Smooth muscle cell of bladder (primary cell): Measurements from ENCODE around the gene CXorf65. TPM values are rescaled to one million over a fixed set of nuclear protein-coding genes. Genes with fewer than 3 reads are reported as not detected.

Source experiments
- total RNA-seq: library from RNA; depleted of rRNA; stranded (reverse); fragments of >200 nt; gene quantifications from 2 replicates; pipeline ENCODE4 v1.2.3, GENCODE V29; 2014

The CXorf65 gene
- not detected in 2 replicates for total RNA-seq

DNA sequence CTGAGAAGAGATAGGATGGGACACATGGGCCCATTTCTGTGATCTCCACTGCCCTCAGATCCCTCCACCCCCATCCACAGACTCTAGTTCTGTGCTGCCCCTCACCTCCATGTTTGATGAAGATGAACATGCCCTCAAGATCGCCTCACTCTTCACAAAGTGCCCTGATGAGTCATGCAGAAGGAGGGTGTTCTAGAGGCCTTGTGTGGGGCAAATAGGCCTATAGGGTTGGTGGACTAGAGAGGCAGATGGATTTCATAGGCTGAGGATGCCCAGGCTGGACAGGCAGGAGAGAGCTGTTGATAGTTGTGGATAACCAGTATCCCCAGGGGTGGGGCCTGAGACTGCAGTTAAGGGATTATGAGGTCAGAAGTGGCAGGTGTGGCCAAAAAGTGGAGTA lies at the start of gene CXorf65:
TSS of gene CXorf65 (minus strand) at position 314 of the 400 bp plus-strand sequence. CDS start at position 130, 184 bp downstream.

DNA sequence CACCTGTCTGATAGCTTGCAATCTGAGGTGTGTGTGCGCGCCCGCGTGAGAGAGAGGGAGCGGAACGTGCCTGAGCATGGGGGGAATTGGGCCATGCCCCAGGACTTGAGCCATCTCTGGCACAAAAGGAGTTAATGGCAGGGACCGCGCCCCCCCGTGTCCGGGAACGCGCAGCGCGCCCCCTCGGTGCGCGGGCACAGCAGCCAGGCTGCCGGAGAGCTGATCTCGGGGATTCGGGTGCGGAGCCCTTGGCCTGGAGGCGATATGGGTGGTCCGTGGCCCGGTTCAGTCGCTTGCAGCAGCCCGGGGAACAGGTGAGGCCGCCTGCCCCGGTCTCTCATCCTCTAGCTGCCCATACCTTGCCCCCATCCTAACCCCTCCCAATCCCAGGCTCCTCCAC lies 38.1 kb upstream of the CXorf65 start, which contains the start of gene NLGN3:
TSS of gene NLGN3 (plus strand) at position 191 of the 400 bp plus-strand sequence. CDS start 2,909 bp downstream, outside the sequence.

DNA sequence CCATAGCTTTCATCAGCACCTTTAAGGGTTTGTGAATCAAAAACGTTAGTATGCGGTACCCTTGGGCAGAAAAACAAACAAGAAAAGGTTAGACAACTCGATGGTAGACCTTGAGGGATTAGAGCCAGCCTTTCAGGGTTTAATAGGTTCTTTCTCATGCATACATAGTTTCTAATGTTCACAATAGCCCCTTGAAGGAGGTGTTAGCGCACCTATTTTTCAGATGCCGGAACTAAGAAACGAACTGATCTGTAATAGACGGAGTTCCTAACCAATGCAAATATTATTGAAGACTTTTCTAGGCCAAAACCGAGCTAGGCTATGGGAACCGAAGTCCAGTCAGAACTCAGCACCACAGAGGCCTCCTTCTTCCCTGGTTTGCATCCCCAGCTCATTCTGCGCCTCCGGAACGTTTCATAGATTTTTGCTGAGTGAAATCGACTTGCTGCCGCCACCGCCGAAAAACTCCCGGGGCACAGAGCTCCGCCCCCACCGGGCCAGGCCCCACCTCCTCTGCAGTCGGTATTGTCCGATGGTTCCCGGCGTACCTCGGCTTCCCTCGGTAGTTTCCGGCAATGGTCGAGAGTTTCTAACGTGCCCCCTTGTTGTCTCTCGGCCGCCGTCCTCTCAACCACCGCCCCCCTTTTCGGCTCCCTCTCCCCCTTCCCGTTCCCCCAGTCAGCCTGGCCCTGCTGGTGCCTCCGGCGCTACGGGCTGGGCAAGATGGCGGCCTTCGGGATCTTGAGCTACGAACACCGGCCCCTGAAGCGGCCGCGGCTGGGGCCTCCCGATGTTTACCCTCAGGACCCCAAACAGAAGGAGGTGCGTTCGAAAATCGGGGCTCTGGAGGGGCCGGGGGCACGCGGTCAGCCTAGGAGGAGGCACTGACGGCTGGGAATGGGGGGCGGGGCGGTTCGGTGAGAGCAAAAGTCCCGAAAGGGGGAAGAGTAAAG lies 11.8 kb upstream of the CXorf65 start, which contains the start of gene MED12:
TSS of gene MED12 (plus strand) at position 565 of the 953 bp plus-strand sequence. CDS start at position 724, 159 bp downstream.

DNA sequence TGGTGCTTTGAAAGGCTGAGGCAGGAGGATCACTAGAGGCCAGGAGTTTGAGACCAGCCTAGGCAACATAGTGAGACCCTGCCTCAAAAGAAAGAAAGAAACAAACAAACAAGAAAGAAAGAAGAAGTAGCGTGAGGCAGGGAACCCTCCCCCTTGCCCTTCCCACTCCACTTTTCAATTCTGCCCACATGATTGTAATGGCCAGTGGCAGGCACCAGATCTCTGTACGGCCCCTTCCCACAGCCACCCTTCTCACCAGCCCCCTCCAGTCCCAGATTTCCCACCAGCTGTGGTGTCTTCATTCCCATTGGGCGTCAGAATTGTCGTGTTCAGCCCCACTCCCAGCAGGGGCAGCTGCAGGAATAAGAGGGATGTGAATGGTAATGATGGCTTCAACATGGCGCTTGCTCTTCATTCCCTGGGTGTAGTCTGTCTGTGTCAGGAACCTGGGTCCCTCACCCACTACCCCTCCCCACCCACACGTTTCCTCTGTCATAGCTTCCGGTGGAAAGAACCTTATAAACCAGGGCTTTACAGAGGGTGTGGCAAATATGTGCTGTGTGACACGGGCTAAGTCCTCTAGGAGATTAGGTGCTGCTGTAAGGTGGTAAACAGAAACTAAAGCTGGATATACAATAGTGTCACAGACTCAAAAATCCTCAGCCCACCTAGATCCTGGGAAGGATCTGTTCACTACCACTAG lies 4.8 kb upstream of the CXorf65 start, which contains the start of gene IL2RG:
TSS of gene IL2RG (minus strand) at position 437 of the 703 bp plus-strand sequence. CDS start at position 399, 38 bp downstream.

DNA sequence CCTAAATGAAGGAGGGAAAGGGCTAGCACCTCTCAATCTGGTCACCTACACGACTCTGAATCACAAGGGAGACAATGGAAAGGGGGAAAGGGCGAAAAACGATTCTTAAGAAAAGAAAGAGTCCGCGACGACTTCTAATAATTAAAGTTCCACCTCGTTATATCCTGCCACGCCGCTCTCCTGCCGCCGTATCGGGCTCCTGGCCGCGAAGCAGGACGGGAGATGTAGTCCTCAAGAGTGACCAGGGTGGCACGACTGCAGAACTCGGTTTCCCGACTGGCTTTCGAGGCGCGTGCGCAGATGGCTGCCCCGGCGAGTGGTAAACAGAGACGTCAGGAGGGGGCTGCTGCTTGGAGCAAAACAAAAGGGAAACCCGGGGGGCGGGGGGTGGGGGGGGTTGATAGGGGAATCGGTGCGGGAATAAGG lies 11.0 kb downstream of the CXorf65 start, which contains the start of gene FOXO4:
TSS of gene FOXO4 (plus strand) at position 297 of the 426 bp plus-strand sequence. CDS start 678 bp downstream, outside the sequence.

DNA sequence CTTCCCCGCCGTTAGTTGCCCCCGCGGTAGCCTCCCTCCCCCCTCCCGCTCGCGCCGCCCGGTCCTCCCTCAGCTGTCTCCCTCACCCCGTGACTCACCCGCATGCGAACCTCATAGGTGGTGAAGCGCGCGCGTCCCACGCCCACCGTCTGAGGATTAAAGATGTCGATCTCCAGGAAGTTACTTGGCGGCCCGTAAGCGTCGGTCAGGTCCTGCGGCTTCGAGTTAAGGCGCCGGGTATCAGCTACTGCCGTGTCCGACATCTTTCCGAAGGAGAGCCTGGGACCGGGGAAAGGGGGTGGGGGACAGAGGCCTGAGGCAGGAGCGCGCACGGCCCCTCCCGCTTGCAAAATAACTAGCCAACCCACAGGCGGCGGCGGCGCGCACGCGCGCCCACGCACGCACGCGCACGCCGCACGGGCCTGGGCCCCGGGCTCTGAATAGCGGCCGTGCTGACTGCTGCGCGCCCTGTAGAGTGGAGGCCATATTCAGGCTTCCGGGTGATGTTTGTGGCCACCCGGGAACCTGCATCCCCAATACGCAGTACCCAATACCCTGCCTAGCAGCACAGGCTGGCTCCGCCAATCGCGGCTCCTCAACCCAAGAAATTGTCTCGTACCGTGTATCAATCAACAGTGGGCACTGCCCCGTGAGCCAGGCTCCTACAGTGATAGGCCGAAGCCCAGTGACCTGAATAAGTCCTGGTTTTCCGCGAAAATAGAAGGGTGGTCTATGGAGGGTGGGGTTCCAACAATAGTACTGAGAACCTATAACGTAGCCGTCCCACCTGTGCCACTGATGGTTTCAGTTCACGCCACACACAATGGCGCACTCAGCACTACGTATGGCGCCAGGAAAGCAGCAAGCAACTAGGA lies 38.3 kb downstream of the CXorf65 start, which contains the start of gene SNX12:
TSS of gene SNX12 (minus strand) at position 291 of the 875 bp plus-strand sequence. CDS start at position 263, 28 bp downstream.

Other genes with a start within 250 kb of the CXorf65 start
- gene TEX11, start 198.0 kb downstream of the CXorf65 start, total RNA-seq: 0.09 TPM in 1 of 2 replicates, not detected in the other
- gene SLC7A3, start 175.6 kb downstream of the CXorf65 start, total RNA-seq: not detected in 2 replicates
- 57.5 and 62.0 TPM in 2 replicates for gene SNX12, start 38.4 kb downstream of the CXorf65 start, total RNA-seq
- 4.6 and 6.7 TPM in 2 replicates for gene FOXO4, start 10.9 kb downstream of the CXorf65 start, total RNA-seq
- not detected in 2 replicates for gene IL2RG, start 4.8 kb upstream of the CXorf65 start, total RNA-seq
- 23.2 and 23.9 TPM in 2 replicates for gene MED12, start 11.9 kb upstream of the CXorf65 start, total RNA-seq
- under 0.01 and 0.18 TPM in 2 replicates for gene NLGN3, start 38.1 kb upstream of the CXorf65 start, total RNA-seq
- gene GJB1, start 116.5 kb upstream of the CXorf65 start, total RNA-seq: not detected in 2 replicates
- gene ZMYM3, start 147.4 kb upstream of the CXorf65 start, total RNA-seq: 6.4 and 8.9 TPM in 2 replicates
- gene NONO, start 176.9 kb upstream of the CXorf65 start, total RNA-seq: 387 and 421 TPM in 2 replicates
- gene ITGB1BP2, start 195.0 kb upstream of the CXorf65 start, total RNA-seq: 0.85 and 3.6 TPM in 2 replicates